ENCODE data around the gene UBE2G2.

The UBE2G2 gene

GRCh38 chr21:44732956-44733355 is 68.7 kb downstream of the UBE2G2 start:
- DNase-seq (ENCODE audit: low read depth, low spot score) = no peak
- no peak overlapping the region for H3K27ac ChIP-seq

GRCh38 chr21:44732263-44732662 is 69.4 kb downstream of the UBE2G2 start:
- H3K27ac ChIP-seq = no peak overlapping the region
- DNase-seq (ENCODE audit: low read depth, low spot score) = no peak

GRCh38 chr21:44730951-44731579 is 70.6 kb downstream of the UBE2G2 start:
- no peak for DNase-seq (ENCODE audit: low read depth, low spot score)
- H3K27ac ChIP-seq = no peak overlapping the region

GRCh38 chr21:44730028-44730395 is 71.6 kb downstream of the UBE2G2 start:
- H3K27ac ChIP-seq = no peak overlapping the region
- no peak for DNase-seq (ENCODE audit: low read depth, low spot score)

GRCh38 chr21:44729336-44730027 is 72.1 kb downstream of the UBE2G2 start:
- DNase-seq (ENCODE audit: low read depth, low spot score) = no peak
- H3K27ac ChIP-seq = no peak overlapping the region

- H3K27ac ChIP-seq = no peak overlapping the region
- DNase-seq (ENCODE audit: low read depth, low spot score) = no peak
These were observed 72.9 kb downstream of the UBE2G2 start for GRCh38 chr21:44728716-44729115.

- H3K27ac ChIP-seq = no peak overlapping the region
- DNase-seq (ENCODE audit: low read depth, low spot score) = no peak
These were observed 73.9 kb downstream of the UBE2G2 start for GRCh38 chr21:44727757-44728156.

GRCh38 chr21:44727321-44727720 is 74.3 kb downstream of the UBE2G2 start:
- H3K27ac ChIP-seq = no peak overlapping the region

GRCh38 chr21:44726826-44727225 is 74.8 kb downstream of the UBE2G2 start:
- no peak for DNase-seq (ENCODE audit: low read depth, low spot score)
- no peak overlapping the region for H3K27ac ChIP-seq

More at GRCh38 chr21:44727321-44727720, 74.3 kb downstream of the UBE2G2 start:
- no peak for DNase-seq (ENCODE audit: low read depth, low spot score)

- H3K27ac ChIP-seq = no peak overlapping the region
- no peak for DNase-seq (ENCODE audit: low read depth, low spot score)
These were observed 76.7 kb downstream of the UBE2G2 start for GRCh38 chr21:44724926-44725325.

- no peak overlapping the region for H3K27ac ChIP-seq
- DNase-seq (ENCODE audit: low read depth, low spot score) = no peak
These were observed 77.4 kb downstream of the UBE2G2 start for GRCh38 chr21:44724196-44724595.

- no peak for DNase-seq (ENCODE audit: low read depth, low spot score)
- H3K27ac ChIP-seq = no peak overlapping the region
These were observed 78.2 kb downstream of the UBE2G2 start for GRCh38 chr21:44723177-44724131.

- no peak for DNase-seq (ENCODE audit: low read depth, low spot score)
- no peak overlapping the region for H3K27ac ChIP-seq
These were observed 78.9 kb downstream of the UBE2G2 start for GRCh38 chr21:44722731-44723130.

GRCh38 chr21:44720170-44720569 is 81.5 kb downstream of the UBE2G2 start:
- no peak for DNase-seq (ENCODE audit: low read depth, low spot score)
- H3K27ac ChIP-seq = no peak overlapping the region

Data from epithelial cell of prostate (primary cell).